Hematopoietic multipotent progenitor cell (in vitro differentiated cells): ENCODE measurements around the gene CD248. TPM values are rescaled to one million over a fixed set of nuclear protein-coding genes. Genes with fewer than 3 reads are reported as not detected.
"Not testable (repeated sequence)": the region's sequence is repeated elsewhere in the genome, so short reads cannot be mapped to it uniquely, and the experiment has no call there.

Experiments used
- DNase-seq, 3 donors: peaks; one replicate each; pipeline ENCODE4 v3.0.0-alpha.2; 2011 to 2015; ENCODE audit warnings: low read depth in 2 of 3, low spot score in 2 of 3
- total RNA-seq: library from RNA; depleted of rRNA; stranded (reverse); fragments of >200 nt; gene quantifications from one replicate; pipeline ENCODE4 v1.2.3, GENCODE V29; 2012

The CD248 gene
- total RNA-seq, 1 donor, result 1.1 TPM

- DNase-seq, result peak; percentile 74 to 82 (median 76)
Measured at GRCh38 chr11:66328302-66329144, 11.7 kb upstream of the CD248 start.

GRCh38 chr11:66328031-66328301, 11.1 kb upstream of the CD248 start:
- no peak for DNase-seq

GRCh38 chr11:66327171-66328030, 10.6 kb upstream of the CD248 start:
- DNase-seq, result no peak

- DNase-seq, result no peak
Measured at GRCh38 chr11:66326261-66327111, 9.6 kb upstream of the CD248 start.

- DNase-seq, result peak in 1 of 3 donors; percentile 76
Measured at GRCh38 chr11:66325263-66325671, 8.4 kb upstream of the CD248 start.

- DNase-seq, result no peak
Measured at GRCh38 chr11:66324664-66325063, 7.8 kb upstream of the CD248 start.

- no peak for DNase-seq
Measured at GRCh38 chr11:66323684-66324083, 6.8 kb upstream of the CD248 start.

- DNase-seq, result no peak
Measured at GRCh38 chr11:66322732-66323427, 6.0 kb upstream of the CD248 start.

- DNase-seq, result no peak
Measured at GRCh38 chr11:66321606-66322005, 4.8 kb upstream of the CD248 start.

- not testable (repeated sequence) for DNase-seq
Measured at GRCh38 chr11:66320748-66321147, 3.9 kb upstream of the CD248 start.

- not testable (repeated sequence) for DNase-seq
Measured at GRCh38 chr11:66320289-66320688, 3.4 kb upstream of the CD248 start.

GRCh38 chr11:66318600-66318970, 1.7 kb upstream of the CD248 start:
- DNase-seq, result no peak

GRCh38 chr11:66317723-66318599, 1.1 kb upstream of the CD248 start:
- peak in 2 of 3 donors; percentile 51 to 71 for DNase-seq

- DNase-seq, result peak in 2 of 3 donors; percentile 43 to 45
Measured at GRCh38 chr11:66317322-66317722, 478 bp upstream of the CD248 start.

- no peak for DNase-seq
Measured at GRCh38 chr11:66315921-66316811, 678 bp downstream of the CD248 start.

GRCh38 chr11:66315498-66315885, 1.4 kb downstream of the CD248 start:
- DNase-seq, result no peak

- no peak for DNase-seq
Measured at GRCh38 chr11:66314561-66315497, 2.0 kb downstream of the CD248 start.

GRCh38 chr11:66314186-66314501, 2.7 kb downstream of the CD248 start:
- DNase-seq, result no peak
